T47D (cell line): ENCODE data around the gene INSYN2B.

ENCODE experiments used
- DNase-seq, 2 experiments: peaks; one replicate each; pipeline versions ENCODE4 v3.0.0 to v3.0.0-alpha.2; 2011 to 2012; ENCODE audit warnings: low read depth in 1 of 2, low spot score in 1 of 2
- JUND ChIP-seq: IDR thresholded peaks from 2 replicates; pipeline ENCODE4 v1.6.1; 2012; ENCODE audit warnings: low read depth
- in situ Hi-C: cut with HindIII; loops from 2 replicates; pipeline ENCODE4 v1.10.0; 2016; ENCODE audit warnings: low sequenced_read_pairs, low pct_unique_long_range_greater_than_20kb

The INSYN2B gene

GRCh38 chr5:169992789-169993484 is 12.6 kb upstream of the INSYN2B start:
- in situ Hi-C loops = no loop called here
- no peak for TF ChIP-seq JUND

GRCh38 chr5:169991115-169991869 is 11.0 kb upstream of the INSYN2B start:
- no peak for DNase-seq
- no peak for TF ChIP-seq JUND
- in situ Hi-C loops = no loop called here

More at GRCh38 chr5:169992789-169993484, 12.6 kb upstream of the INSYN2B start:
- no peak for DNase-seq

GRCh38 chr5:169989365-169989764 is 9.1 kb upstream of the INSYN2B start:
- no peak for DNase-seq
- in situ Hi-C loops = no loop called here
- TF ChIP-seq JUND = no peak

- no peak for DNase-seq
- in situ Hi-C loops = no loop called here
- TF ChIP-seq JUND = no peak
Measured at GRCh38 chr5:169988947-169989346, 8.7 kb upstream of the INSYN2B start.

- no peak for TF ChIP-seq JUND
- in situ Hi-C loops = no loop called here
Measured at GRCh38 chr5:169988206-169988605, 7.9 kb upstream of the INSYN2B start.

GRCh38 chr5:169979871-169980270 is 424 bp downstream of the INSYN2B start:
- in situ Hi-C loops = no loop called here
- TF ChIP-seq JUND = no peak
- no peak for DNase-seq

More at GRCh38 chr5:169988206-169988605, 7.9 kb upstream of the INSYN2B start:
- no peak for DNase-seq

- in situ Hi-C loops = no loop called here
- DNase-seq = no peak
Measured at GRCh38 chr5:169978714-169979113, 1.6 kb downstream of the INSYN2B start.

GRCh38 chr5:169974121-169974770 is 6.0 kb downstream of the INSYN2B start:
- DNase-seq = no peak
- TF ChIP-seq JUND = no peak
- in situ Hi-C loops = no loop called here

More at GRCh38 chr5:169978714-169979113, 1.6 kb downstream of the INSYN2B start:
- no peak for TF ChIP-seq JUND

- no peak for TF ChIP-seq JUND
- in situ Hi-C loops = no loop called here
- no peak for DNase-seq
Measured at GRCh38 chr5:169973056-169973455, 7.2 kb downstream of the INSYN2B start.

GRCh38 chr5:169971780-169972179 is 8.5 kb downstream of the INSYN2B start:
- no peak for TF ChIP-seq JUND
- in situ Hi-C loops = no loop called here
- DNase-seq = no peak

- TF ChIP-seq JUND = no peak
- DNase-seq = no peak
- in situ Hi-C loops = no loop called here
Measured at GRCh38 chr5:169970911-169971765, 9.2 kb downstream of the INSYN2B start.

- in situ Hi-C loops = no loop called here
- no peak for DNase-seq
- TF ChIP-seq JUND = no peak
Measured at GRCh38 chr5:169970339-169970738, 10.0 kb downstream of the INSYN2B start.
